ENCODE data around the gene CD4.

Gene CD4

DNA sequence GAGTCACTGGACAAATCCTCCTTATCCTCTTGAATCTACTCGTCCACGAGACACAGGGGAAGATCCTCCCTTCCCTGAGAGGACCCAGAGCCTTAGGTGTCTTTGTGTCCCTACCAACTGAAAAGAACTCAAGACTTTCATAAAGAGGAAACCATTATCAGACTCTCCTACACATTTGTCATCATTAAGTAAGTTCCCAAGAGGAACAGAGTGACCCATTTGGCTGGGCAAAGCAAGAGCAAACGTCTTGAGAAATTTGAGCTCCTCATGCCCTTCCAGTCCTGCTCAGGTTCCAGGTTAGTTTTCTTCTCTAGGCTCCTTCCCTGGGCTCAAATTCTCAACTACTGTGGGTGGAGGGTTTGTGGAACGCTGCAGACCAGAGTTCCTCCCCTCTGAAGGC is 42.1 kb upstream of the CD4 start:
- Histone ChIP-seq H3K9ac (no peak overlapping the region), H2AFZ (no peak overlapping the region), H3K4me3 (ENCODE audit: low read depth, low read length) (no peak overlapping the region), H3K27ac (no peak overlapping the region), H3K27me3 (ENCODE audit: control insufficient read depth, insufficient read depth, low read length) (no peaks in the 10 kb centered on the region), H3K4me1 (peaks cover 5% of the 10 kb centered on the region), H3K4me2 (ENCODE audit: low read length) (no peak overlapping the region), H3K79me2 (no peaks in the 10 kb centered on the region), H3K9me3 (ENCODE audit: control insufficient read depth, low read length) (no peaks in the 10 kb centered on the region), H3K36me3 (ENCODE audit: control insufficient read depth, insufficient read depth, low read length) (no peaks in the 10 kb centered on the region)
- no peak for TF ChIP-seq CTCF (IDR thresholded peaks at IDR 0.05)

- H2AFZ ChIP-seq = no peak overlapping the region
- no peak overlapping the region for H3K4me3 ChIP-seq (ENCODE audit: low read depth, low read length)
- no peaks in the 10 kb centered on the region for H3K27me3 ChIP-seq (ENCODE audit: control insufficient read depth, insufficient read depth, low read length)
- no peak overlapping the region for H3K27ac ChIP-seq
- H3K4me1 ChIP-seq = peaks cover 6% of the 10 kb centered on the region
- no peak for TF ChIP-seq CTCF (IDR thresholded peaks at IDR 0.05)
- H3K36me3 ChIP-seq (ENCODE audit: control insufficient read depth, insufficient read depth, low read length) = no peaks in the 10 kb centered on the region
- H3K9ac ChIP-seq = no peak overlapping the region
- no peaks in the 10 kb centered on the region for H3K79me2 ChIP-seq
- no peak overlapping the region for H3K4me2 ChIP-seq (ENCODE audit: low read length)
- no peaks in the 10 kb centered on the region for H3K9me3 ChIP-seq (ENCODE audit: control insufficient read depth, low read length)
Measured at GRCh38 chr12:6748761-6749160, 40.6 kb upstream of the CD4 start.

DNA sequence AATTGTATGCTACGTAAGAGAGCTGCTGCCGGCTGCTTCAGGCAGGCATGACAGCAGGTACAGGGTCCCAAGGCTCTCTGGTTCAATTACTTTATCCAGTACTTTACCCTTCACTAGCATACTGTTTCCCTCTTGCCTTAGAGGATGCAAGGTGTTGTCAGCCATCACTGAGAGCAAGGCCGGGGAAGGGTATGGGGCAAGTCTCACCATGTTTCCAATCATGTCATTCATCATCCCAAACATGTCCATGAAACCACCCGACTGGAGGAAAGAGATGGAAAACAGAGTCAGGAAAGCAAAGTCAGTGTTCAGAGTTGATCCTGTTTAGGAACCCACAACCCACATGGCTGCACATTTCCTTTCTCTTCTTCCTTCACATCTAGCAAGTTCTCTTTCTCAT is 38.8 kb upstream of the CD4 start:
- Histone ChIP-seq H3K36me3 (ENCODE audit: control insufficient read depth, insufficient read depth, low read length) (no peaks in the 10 kb centered on the region), H3K27ac (no peak overlapping the region)
- TF ChIP-seq CTCF (IDR thresholded peaks at IDR 0.05) = no peak

GRCh38 chr12:6751767-6752166 is 37.6 kb upstream of the CD4 start:
- peak overlapping the region; percentile 97 for H3K27ac ChIP-seq

More for the DNA sequence above, 38.8 kb upstream of the CD4 start:
- no peaks in the 10 kb centered on the region for H3K27me3 ChIP-seq (ENCODE audit: control insufficient read depth, insufficient read depth, low read length)
- peaks cover 10% of the 10 kb centered on the region for H3K4me1 ChIP-seq
- H3K4me2 ChIP-seq (ENCODE audit: low read length) = no peak overlapping the region
- no peak overlapping the region for H2AFZ ChIP-seq
- no peak overlapping the region for H3K9ac ChIP-seq
- H3K4me3 ChIP-seq (ENCODE audit: low read depth, low read length) = no peak overlapping the region
- H3K9me3 ChIP-seq (ENCODE audit: control insufficient read depth, low read length) = no peaks in the 10 kb centered on the region
- no peaks in the 10 kb centered on the region for H3K79me2 ChIP-seq

More at GRCh38 chr12:6751767-6752166, 37.6 kb upstream of the CD4 start:
- TF ChIP-seq CTCF (IDR thresholded peaks at IDR 0.05) = no peak
- H3K4me3 ChIP-seq (ENCODE audit: low read depth, low read length) = peak overlapping the region; percentile 93
- H3K79me2 ChIP-seq = no peaks in the 10 kb centered on the region
- no peaks in the 10 kb centered on the region for H3K9me3 ChIP-seq (ENCODE audit: control insufficient read depth, low read length)
- no peak overlapping the region for H2AFZ ChIP-seq
- no peaks in the 10 kb centered on the region for H3K36me3 ChIP-seq (ENCODE audit: control insufficient read depth, insufficient read depth, low read length)
- no peak overlapping the region for H3K9ac ChIP-seq
- H3K4me1 ChIP-seq = peaks cover 10% of the 10 kb centered on the region
- peak overlapping the region; percentile 94 for H3K4me2 ChIP-seq (ENCODE audit: low read length)
- no peaks in the 10 kb centered on the region for H3K27me3 ChIP-seq (ENCODE audit: control insufficient read depth, insufficient read depth, low read length)

All from parathyroid adenoma (tissue), 2 donors.